Medulla oblongata (tissue), 1 donor: Measurements from ENCODE around the gene CTTNBP2NL.

Experiments
- DNase-seq: peaks from one replicate; pipeline ENCODE4 v3.0.0-alpha.2; 2015; ENCODE audit errors: extremely low spot score

CTTNBP2NL gene

DNA sequence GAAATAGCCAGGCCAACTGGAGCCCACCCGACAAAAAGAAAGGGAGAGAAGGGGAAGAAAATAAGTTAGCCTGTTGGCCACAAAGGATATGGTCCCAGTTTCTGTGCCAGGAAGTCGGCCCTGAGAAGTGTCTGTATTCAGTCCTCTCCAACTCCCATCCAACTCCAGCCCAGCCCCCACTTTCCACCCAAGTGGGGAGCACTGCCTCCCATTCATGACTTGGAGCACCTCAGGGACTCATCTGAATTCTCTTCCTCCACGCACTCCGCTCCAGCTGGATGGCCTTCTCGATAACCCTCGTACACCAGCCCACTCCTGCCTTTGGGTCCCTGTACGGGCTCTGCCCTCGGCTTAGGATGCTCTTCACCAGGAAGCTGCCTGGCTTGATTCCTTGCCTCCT is 110.7 kb downstream of the CTTNBP2NL start:
- DNase-seq = no peak

- DNase-seq = no peak
Observed at GRCh38 chr1:112507336-112507735, 111.3 kb downstream of the CTTNBP2NL start.

- no peak for DNase-seq
Observed at GRCh38 chr1:112507921-112508277, 111.9 kb downstream of the CTTNBP2NL start.

GRCh38 chr1:112508278-112509004 is 112.4 kb downstream of the CTTNBP2NL start, which contains the start of gene WNT2B:
WNT2B (plus strand) TSS chr1:112508965; CDS start chr1:112509263, 298 bp downstream.
- no peak for DNase-seq

GRCh38 chr1:112509005-112509659 is 113.1 kb downstream of the CTTNBP2NL start:
- no peak for DNase-seq

GRCh38 chr1:112509660-112510178 is 113.7 kb downstream of the CTTNBP2NL start:
- DNase-seq = no peak

DNA sequence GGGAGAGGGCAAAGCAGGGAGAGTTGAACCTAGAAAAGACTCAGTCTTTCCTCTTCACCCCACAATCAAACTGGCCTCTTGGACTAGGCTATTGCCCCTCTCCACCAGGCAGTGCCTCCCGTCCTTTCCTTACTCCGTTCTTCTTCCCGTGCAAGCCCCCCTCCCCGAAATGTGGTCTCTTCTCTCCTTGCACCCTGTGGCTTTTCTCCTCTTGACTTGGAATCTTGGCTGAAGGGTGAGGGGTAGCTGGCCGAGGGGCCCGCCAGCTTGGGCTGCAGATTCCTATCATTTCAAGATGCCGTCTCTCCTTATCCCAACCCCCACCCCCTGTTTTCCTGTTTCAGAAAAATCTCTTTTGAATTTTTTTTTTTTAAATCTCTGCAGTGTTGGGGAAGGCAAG is 114.3 kb downstream of the CTTNBP2NL start:
- no peak for DNase-seq
